OCI-LY3 (cell line): ENCODE data around the gene KANSL1.

Experiments
- EZH2phosphoT487 ChIP-seq: fragments of 200-600 bp; shearing (Covaris generic); IDR thresholded peaks from 2 replicates; pipeline ENCODE4 v1.6.1; 2018; ENCODE audit warnings: antibody characterized with exemption, mixed run types, low read depth
- TF ChIP-seq, protein P1 (sequence below): fragments of 200-600, 300-600 bp; sonication (generic); IDR thresholded peaks from 2 replicates; pipeline ENCODE4 v1.5.1; 2014; ENCODE audit warnings: antibody characterized with exemption, low read length, low read depth

DNA sequence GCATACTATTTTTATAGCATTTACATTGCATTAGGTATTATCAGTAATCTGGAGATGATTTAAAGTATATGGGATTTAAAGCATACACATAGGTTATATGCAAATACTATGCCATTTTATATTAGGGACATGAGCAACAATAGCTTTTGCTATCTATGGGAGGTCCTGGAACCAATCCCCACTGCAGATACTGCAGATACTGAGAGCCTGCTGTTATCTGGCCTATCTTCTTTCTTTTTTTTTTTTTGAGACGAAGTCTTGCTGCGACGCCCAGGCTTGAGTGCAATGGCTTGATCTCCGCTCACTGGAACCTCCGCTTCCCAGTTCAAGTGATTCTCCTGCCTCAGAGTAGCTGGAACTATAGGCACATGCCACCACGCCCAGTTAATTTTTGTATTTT, 156.7 kb downstream of the KANSL1 start:
- TF ChIP-seq, protein P1, sequence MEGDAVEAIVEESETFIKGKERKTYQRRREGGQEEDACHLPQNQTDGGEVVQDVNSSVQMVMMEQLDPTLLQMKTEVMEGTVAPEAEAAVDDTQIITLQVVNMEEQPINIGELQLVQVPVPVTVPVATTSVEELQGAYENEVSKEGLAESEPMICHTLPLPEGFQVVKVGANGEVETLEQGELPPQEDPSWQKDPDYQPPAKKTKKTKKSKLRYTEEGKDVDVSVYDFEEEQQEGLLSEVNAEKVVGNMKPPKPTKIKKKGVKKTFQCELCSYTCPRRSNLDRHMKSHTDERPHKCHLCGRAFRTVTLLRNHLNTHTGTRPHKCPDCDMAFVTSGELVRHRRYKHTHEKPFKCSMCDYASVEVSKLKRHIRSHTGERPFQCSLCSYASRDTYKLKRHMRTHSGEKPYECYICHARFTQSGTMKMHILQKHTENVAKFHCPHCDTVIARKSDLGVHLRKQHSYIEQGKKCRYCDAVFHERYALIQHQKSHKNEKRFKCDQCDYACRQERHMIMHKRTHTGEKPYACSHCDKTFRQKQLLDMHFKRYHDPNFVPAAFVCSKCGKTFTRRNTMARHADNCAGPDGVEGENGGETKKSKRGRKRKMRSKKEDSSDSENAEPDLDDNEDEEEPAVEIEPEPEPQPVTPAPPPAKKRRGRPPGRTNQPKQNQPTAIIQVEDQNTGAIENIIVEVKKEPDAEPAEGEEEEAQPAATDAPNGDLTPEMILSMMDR = no peak
- no peak for TF ChIP-seq EZH2phosphoT487
